Measurements from ENCODE around the gene TMEM238L.

The TMEM238L gene

GRCh38 chr17:10797476-10798328 is 6.2 kb downstream of the TMEM238L start:
- H3K4me3 Mint-ChIP-seq = no peak overlapping the region
- H3K4me1 Mint-ChIP-seq (ENCODE audit: low read depth) = no peaks in the 10 kb centered on the region
- no peak overlapping the region for H3K27ac Mint-ChIP-seq
- DNase-seq (ENCODE audit: low spot score) = no peak
- H3K27me3 Mint-ChIP-seq (ENCODE audit: low read depth) = no peaks in the 10 kb centered on the region
- H3K36me3 Mint-ChIP-seq (ENCODE audit: low read depth) = no peaks in the 10 kb centered on the region
- no peaks in the 10 kb centered on the region for H3K9me3 Mint-ChIP-seq

- no peaks in the 10 kb centered on the region for H3K9me3 Mint-ChIP-seq
- H3K4me3 Mint-ChIP-seq = no peak overlapping the region
- no peaks in the 10 kb centered on the region for H3K27me3 Mint-ChIP-seq (ENCODE audit: low read depth)
- DNase-seq (ENCODE audit: low spot score) = no peak
- no peaks in the 10 kb centered on the region for H3K36me3 Mint-ChIP-seq (ENCODE audit: low read depth)
- H3K4me1 Mint-ChIP-seq (ENCODE audit: low read depth) = no peaks in the 10 kb centered on the region
- no peak overlapping the region for H3K27ac Mint-ChIP-seq
Measured at GRCh38 chr17:10793816-10794215, 10.1 kb downstream of the TMEM238L start.

GRCh38 chr17:10793256-10793655 is 10.6 kb downstream of the TMEM238L start:
- H3K4me3 Mint-ChIP-seq = no peak overlapping the region
- no peaks in the 10 kb centered on the region for H3K4me1 Mint-ChIP-seq (ENCODE audit: low read depth)
- H3K9me3 Mint-ChIP-seq = no peaks in the 10 kb centered on the region

GRCh38 chr17:10792151-10792550 is 11.7 kb downstream of the TMEM238L start:
- Mint-ChIP-seq H3K27ac (no peak overlapping the region), H3K4me3 (no peak overlapping the region), H3K9me3 (no peaks in the 10 kb centered on the region), H3K27me3 (ENCODE audit: low read depth) (no peaks in the 10 kb centered on the region), H3K36me3 (ENCODE audit: low read depth) (no peaks in the 10 kb centered on the region), H3K4me1 (ENCODE audit: low read depth) (no peaks in the 10 kb centered on the region)
- DNase-seq (ENCODE audit: low spot score) = no peak

More at GRCh38 chr17:10793256-10793655, 10.6 kb downstream of the TMEM238L start:
- DNase-seq (ENCODE audit: low spot score) = no peak
- no peaks in the 10 kb centered on the region for H3K27me3 Mint-ChIP-seq (ENCODE audit: low read depth)
- no peaks in the 10 kb centered on the region for H3K36me3 Mint-ChIP-seq (ENCODE audit: low read depth)
- H3K27ac Mint-ChIP-seq = no peak overlapping the region

GRCh38 chr17:10790491-10791401 is 13.2 kb downstream of the TMEM238L start:
- Mint-ChIP-seq H3K27me3 (ENCODE audit: low read depth) (no peaks in the 10 kb centered on the region), H3K36me3 (ENCODE audit: low read depth) (no peaks in the 10 kb centered on the region), H3K4me3 (no peak overlapping the region), H3K9me3 (no peaks in the 10 kb centered on the region), H3K27ac (no peak overlapping the region), H3K4me1 (ENCODE audit: low read depth) (no peaks in the 10 kb centered on the region)
- no peak for DNase-seq (ENCODE audit: low spot score)

- H3K4me3 Mint-ChIP-seq = no peak overlapping the region
- H3K4me1 Mint-ChIP-seq (ENCODE audit: low read depth) = no peaks in the 10 kb centered on the region
- no peaks in the 10 kb centered on the region for H3K27me3 Mint-ChIP-seq (ENCODE audit: low read depth)
- no peak for DNase-seq (ENCODE audit: low spot score)
- H3K36me3 Mint-ChIP-seq (ENCODE audit: low read depth) = no peaks in the 10 kb centered on the region
- H3K27ac Mint-ChIP-seq = no peak overlapping the region
- no peaks in the 10 kb centered on the region for H3K9me3 Mint-ChIP-seq
Measured at GRCh38 chr17:10789694-10790271, 14.1 kb downstream of the TMEM238L start.

- Mint-ChIP-seq H3K4me3 (no peak overlapping the region), H3K9me3 (no peaks in the 10 kb centered on the region), H3K4me1 (ENCODE audit: low read depth) (no peaks in the 10 kb centered on the region), H3K27me3 (ENCODE audit: low read depth) (peaks cover 3% of the 10 kb centered on the region), H3K36me3 (ENCODE audit: low read depth) (no peaks in the 10 kb centered on the region), H3K27ac (no peak overlapping the region)
- DNase-seq (ENCODE audit: low spot score) = no peak
Measured at GRCh38 chr17:10787306-10788045, 16.4 kb downstream of the TMEM238L start.

GRCh38 chr17:10785295-10785694 is 18.6 kb downstream of the TMEM238L start:
- DNase-seq (ENCODE audit: low spot score) = no peak
- no peaks in the 10 kb centered on the region for H3K9me3 Mint-ChIP-seq
- no peak overlapping the region for H3K4me3 Mint-ChIP-seq
- peaks cover 4% of the 10 kb centered on the region for H3K27me3 Mint-ChIP-seq (ENCODE audit: low read depth)
- no peak overlapping the region for H3K27ac Mint-ChIP-seq
- H3K36me3 Mint-ChIP-seq (ENCODE audit: low read depth) = no peaks in the 10 kb centered on the region
- no peaks in the 10 kb centered on the region for H3K4me1 Mint-ChIP-seq (ENCODE audit: low read depth)

GRCh38 chr17:10779609-10780008 is 24.3 kb downstream of the TMEM238L start:
- H3K4me1 Mint-ChIP-seq (ENCODE audit: low read depth) = no peaks in the 10 kb centered on the region
- no peak overlapping the region for H3K27ac Mint-ChIP-seq
- H3K36me3 Mint-ChIP-seq (ENCODE audit: low read depth) = no peaks in the 10 kb centered on the region
- H3K4me3 Mint-ChIP-seq = no peak overlapping the region
- H3K9me3 Mint-ChIP-seq = no peaks in the 10 kb centered on the region
- H3K27me3 Mint-ChIP-seq (ENCODE audit: low read depth) = peaks cover 4% of the 10 kb centered on the region
- no peak for DNase-seq (ENCODE audit: low spot score)

GRCh38 chr17:10777890-10778289 is 26.0 kb downstream of the TMEM238L start:
- Mint-ChIP-seq H3K4me3 (no peak overlapping the region), H3K27me3 (ENCODE audit: low read depth) (peaks cover 4% of the 10 kb centered on the region), H3K27ac (no peak overlapping the region), H3K36me3 (ENCODE audit: low read depth) (no peaks in the 10 kb centered on the region), H3K4me1 (ENCODE audit: low read depth) (no peaks in the 10 kb centered on the region), H3K9me3 (peaks cover 4% of the 10 kb centered on the region)
- DNase-seq (ENCODE audit: low spot score) = no peak

GRCh38 chr17:10777131-10777807 is 26.6 kb downstream of the TMEM238L start:
- peaks cover 2% of the 10 kb centered on the region for H3K27me3 Mint-ChIP-seq (ENCODE audit: low read depth)
- H3K9me3 Mint-ChIP-seq = peaks cover 7% of the 10 kb centered on the region
- no peak for DNase-seq (ENCODE audit: low spot score)
- H3K4me3 Mint-ChIP-seq = no peak overlapping the region
- H3K27ac Mint-ChIP-seq = no peak overlapping the region
- no peaks in the 10 kb centered on the region for H3K36me3 Mint-ChIP-seq (ENCODE audit: low read depth)
- H3K4me1 Mint-ChIP-seq (ENCODE audit: low read depth) = no peaks in the 10 kb centered on the region

GRCh38 chr17:10776381-10776780 is 27.5 kb downstream of the TMEM238L start:
- H3K36me3 Mint-ChIP-seq (ENCODE audit: low read depth) = no peaks in the 10 kb centered on the region
- no peak for DNase-seq (ENCODE audit: low spot score)
- H3K27me3 Mint-ChIP-seq (ENCODE audit: low read depth) = no peaks in the 10 kb centered on the region
- H3K4me1 Mint-ChIP-seq (ENCODE audit: low read depth) = no peaks in the 10 kb centered on the region
- no peak overlapping the region for H3K27ac Mint-ChIP-seq
- H3K9me3 Mint-ChIP-seq = peaks cover 16% of the 10 kb centered on the region
- H3K4me3 Mint-ChIP-seq = no peak overlapping the region

- H3K4me1 Mint-ChIP-seq (ENCODE audit: low read depth) = no peaks in the 10 kb centered on the region
- H3K36me3 Mint-ChIP-seq (ENCODE audit: low read depth) = no peaks in the 10 kb centered on the region
- H3K27ac Mint-ChIP-seq = no peak overlapping the region
- H3K4me3 Mint-ChIP-seq = no peak overlapping the region
- no peak for DNase-seq (ENCODE audit: low spot score)
- peaks cover 17% of the 10 kb centered on the region for H3K9me3 Mint-ChIP-seq
- no peaks in the 10 kb centered on the region for H3K27me3 Mint-ChIP-seq (ENCODE audit: low read depth)
Measured at GRCh38 chr17:10775740-10776356, 28.1 kb downstream of the TMEM238L start.
